ENCODE data around the gene GUCD1. TPM values are rescaled to one million over a fixed set of nuclear protein-coding genes. Genes with fewer than 3 reads are reported as not detected.

GUCD1 gene
- total and polyA plus RNA-seq, 2 of the 8 experiments (the other 6 are each of a cell fraction or from before 2014, with no cell fraction given), result 85.2 to 128 TPM

DNA sequence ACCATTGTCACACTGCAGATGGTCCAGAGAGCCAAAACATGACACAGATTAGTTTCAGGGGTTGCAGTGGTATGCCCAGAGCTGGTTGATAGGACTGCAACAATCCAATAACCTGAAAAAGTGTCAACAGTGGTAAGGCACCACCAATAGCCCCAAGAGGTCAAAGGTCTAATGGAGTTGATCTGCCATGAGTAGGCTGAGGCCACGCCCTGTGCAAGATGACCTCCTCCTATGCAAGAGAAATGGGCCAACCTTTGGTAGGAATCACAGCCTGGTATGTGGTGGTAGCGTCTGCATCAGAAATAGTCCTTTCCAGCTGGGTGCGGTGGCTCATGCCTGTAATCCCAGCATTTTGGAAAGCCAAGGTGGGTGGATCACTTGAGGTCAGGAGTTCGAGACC is 19.6 kb downstream of the GUCD1 start (continued):
- no peak for TF ChIP-seq ASH2L (IDR thresholded peaks at IDR 0.05; ENCODE audit: low read length)
